Measurements from ENCODE around the gene BAK1.

BAK1 gene

DNA sequence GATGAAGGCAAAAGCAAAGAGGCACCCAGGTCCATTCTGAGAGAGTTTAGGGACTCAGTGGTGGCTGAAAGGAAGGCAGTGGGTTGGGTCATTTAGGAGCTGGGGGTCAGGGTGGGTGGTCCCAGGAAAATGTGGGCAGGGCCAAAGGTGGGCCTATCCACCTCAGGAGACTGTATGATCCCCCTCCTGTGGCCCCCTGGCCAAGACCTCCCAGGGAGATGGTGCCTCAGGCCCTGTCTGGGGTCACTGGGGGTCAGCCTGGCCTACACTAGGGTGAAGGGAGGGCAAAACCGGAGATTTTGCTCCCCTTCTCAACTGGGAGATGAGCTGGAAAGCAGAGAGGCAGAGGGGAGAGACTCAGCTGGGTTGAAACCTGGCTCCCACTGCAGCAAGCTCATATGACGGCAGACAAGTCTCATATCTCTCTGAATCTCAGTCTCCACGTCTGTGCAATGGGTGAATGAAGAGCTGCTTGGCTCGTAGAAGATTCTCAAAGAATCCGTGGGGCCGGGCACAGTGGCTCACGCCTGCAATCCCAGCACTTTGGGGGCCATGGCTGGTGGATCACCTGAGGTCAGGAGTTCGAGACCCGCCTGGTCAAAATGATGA lies 11.5 kb upstream of the BAK1 start:
- H3K4me2 ChIP-seq (ENCODE audit: low read length) = no peak overlapping the region
- peak overlapping the region; percentile 78 for H3K9ac ChIP-seq (ENCODE audit: low read depth, low read length)
- no peaks in the 10 kb centered on the region for H3K27me3 ChIP-seq (ENCODE audit: control insufficient read depth, insufficient read depth, low read length)
- no peak overlapping the region for H3K4me3 ChIP-seq (ENCODE audit: low read length)
- no peaks in the 10 kb centered on the region for H3K36me3 ChIP-seq (ENCODE audit: insufficient read depth, low read length)
- peaks cover 28% of the 10 kb centered on the region for H3K4me1 ChIP-seq (ENCODE audit: control insufficient read depth, insufficient read depth, low read length)
- no peaks in the 10 kb centered on the region for H3K9me3 ChIP-seq (replicated peaks; ENCODE audit: low read length)

DNA sequence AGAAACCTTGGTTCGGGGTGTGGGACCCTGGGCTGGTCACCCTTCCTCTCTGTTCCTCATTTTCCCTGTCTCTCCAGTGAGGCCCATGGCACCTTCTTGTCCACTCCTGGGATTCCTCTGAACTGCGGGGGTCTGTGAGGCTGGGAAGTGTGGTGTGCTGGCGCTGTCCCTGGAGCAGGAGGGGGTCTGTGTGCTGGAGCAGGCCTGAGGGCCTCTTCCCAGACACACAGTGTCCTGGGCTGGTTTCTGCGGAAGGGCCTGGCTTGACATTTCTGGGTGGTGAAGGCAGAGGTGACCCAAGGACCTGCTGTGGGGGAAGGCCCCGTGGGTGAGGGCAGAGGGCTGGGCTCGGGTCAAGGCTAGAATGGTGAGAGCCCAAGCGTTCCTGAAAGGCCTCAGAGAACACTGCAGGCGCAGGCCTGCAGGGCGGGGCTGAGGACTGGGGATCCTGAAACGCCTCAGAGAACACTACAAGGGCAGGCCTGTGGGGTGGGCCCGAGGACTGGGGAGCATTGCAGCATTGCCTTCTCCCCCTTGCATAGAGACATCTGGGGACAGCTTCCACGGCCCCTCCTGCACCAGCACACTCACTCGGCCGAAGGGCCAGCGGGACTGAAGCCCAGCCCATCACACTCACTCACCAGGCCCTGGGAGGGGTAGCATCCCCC lies 10.6 kb upstream of the BAK1 start:
- peak overlapping the region; percentile 57 for H3K4me2 ChIP-seq (ENCODE audit: low read length)
- H3K9me3 ChIP-seq (replicated peaks; ENCODE audit: low read length) = no peaks in the 10 kb centered on the region
- H3K9ac ChIP-seq (ENCODE audit: low read depth, low read length) = peak overlapping the region; percentile 78
- H3K27me3 ChIP-seq (ENCODE audit: control insufficient read depth, insufficient read depth, low read length) = no peaks in the 10 kb centered on the region
- H3K36me3 ChIP-seq (ENCODE audit: insufficient read depth, low read length) = no peaks in the 10 kb centered on the region
- peaks cover 31% of the 10 kb centered on the region for H3K4me1 ChIP-seq (ENCODE audit: control insufficient read depth, insufficient read depth, low read length)
- H3K4me3 ChIP-seq (ENCODE audit: low read length) = peak overlapping the region; percentile 32

DNA sequence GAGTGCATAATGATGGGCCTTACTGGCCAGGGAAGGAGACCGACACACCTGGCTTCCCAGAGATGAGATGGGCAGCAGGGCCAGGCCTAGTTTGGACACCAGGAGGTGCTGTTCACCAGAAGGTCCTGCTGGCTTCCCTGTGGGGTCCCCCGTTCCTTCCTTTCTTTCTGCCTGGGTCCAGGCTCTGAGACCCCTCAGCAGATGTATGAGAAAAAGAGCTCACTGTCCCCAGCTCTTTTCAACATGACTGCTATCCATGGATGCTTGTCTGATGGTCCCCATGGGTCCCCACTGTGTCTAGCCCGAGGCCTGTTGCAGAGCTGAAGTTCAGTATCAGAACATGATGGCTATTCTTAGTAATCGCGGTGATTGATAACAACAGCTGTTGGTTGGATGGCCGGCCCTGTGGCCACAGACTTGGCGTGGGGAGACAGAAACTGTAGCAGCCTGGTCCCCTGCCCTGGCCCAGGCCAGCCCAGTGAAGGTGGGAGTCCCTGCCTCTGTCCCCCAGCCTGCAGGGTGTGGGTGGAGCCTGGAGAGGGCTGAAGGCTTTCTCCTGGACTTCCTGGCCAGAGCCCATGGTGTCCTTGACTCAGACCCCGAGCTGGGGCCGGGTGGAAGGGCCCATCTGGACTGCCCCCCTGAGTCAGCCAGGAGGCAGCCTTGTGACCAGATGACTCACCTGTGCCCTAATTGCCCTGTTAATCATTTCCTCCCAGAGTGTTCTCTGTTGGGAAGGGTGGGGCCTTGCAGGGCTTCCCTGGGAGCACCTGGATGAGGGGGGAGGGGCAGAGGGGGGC lies 9.9 kb upstream of the BAK1 start:
- no peaks in the 10 kb centered on the region for H3K36me3 ChIP-seq (ENCODE audit: insufficient read depth, low read length)
- peak overlapping the region; percentile 78 for H3K9ac ChIP-seq (ENCODE audit: low read depth, low read length)
- peaks cover 27% of the 10 kb centered on the region for H3K4me1 ChIP-seq (ENCODE audit: control insufficient read depth, insufficient read depth, low read length)
- no peaks in the 10 kb centered on the region for H3K9me3 ChIP-seq (replicated peaks; ENCODE audit: low read length)
- H3K4me3 ChIP-seq (ENCODE audit: low read length) = peak overlapping the region; percentile 3
- H3K27me3 ChIP-seq (ENCODE audit: control insufficient read depth, insufficient read depth, low read length) = no peaks in the 10 kb centered on the region
- peak overlapping the region; percentile 67 for H3K4me2 ChIP-seq (ENCODE audit: low read length)

DNA sequence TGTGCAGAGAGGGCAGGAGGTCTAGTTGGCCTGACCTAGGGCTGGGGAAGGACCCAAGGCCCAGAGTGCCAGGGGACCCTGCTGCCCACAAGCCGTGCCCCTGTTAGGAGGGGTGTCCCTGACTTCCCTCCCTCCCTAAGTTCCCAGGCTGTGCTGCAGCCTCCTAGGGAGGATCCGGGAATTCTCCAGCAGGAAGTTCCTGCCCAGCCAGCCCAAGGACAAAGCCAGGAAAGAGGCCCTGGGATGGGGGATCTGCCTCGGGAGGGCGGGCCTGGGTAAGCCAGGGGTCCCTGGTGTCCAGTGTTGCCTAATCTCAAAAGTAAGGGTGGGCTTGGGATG lies 9.3 kb upstream of the BAK1 start:
- Histone ChIP-seq H3K4me3 (ENCODE audit: low read length) (no peak overlapping the region), H3K9me3 (replicated peaks; ENCODE audit: low read length) (no peaks in the 10 kb centered on the region), H3K4me2 (ENCODE audit: low read length) (peak overlapping the region; percentile 67), H3K4me1 (ENCODE audit: control insufficient read depth, insufficient read depth, low read length) (peaks cover 27% of the 10 kb centered on the region), H3K9ac (ENCODE audit: low read depth, low read length) (peak overlapping the region; percentile 69), H3K36me3 (ENCODE audit: insufficient read depth, low read length) (no peaks in the 10 kb centered on the region), H3K27me3 (ENCODE audit: control insufficient read depth, insufficient read depth, low read length) (no peaks in the 10 kb centered on the region)

DNA sequence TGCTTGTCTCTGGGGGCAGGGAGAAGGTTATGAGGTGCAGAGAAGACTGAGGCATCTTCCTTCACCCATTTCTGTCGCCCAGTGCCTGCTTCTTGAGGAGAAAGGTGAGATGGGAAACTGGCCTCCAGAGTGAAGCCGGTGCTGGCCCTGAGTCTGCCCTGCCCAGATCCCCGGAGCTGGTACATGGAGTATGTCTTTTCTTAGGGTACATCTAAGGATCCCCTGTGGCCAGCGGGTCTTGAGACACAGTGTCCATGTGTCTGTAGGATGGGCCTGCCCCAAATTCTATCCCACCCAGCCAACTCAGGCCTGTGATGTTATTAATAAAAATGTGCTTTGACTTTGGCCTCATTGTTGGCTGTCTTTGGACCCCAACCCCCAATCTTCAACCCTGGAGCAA lies 8.8 kb upstream of the BAK1 start:
- Histone ChIP-seq H3K9me3 (replicated peaks; ENCODE audit: low read length) (no peaks in the 10 kb centered on the region), H3K27me3 (ENCODE audit: control insufficient read depth, insufficient read depth, low read length) (no peaks in the 10 kb centered on the region), H3K36me3 (ENCODE audit: insufficient read depth, low read length) (no peaks in the 10 kb centered on the region), H3K4me3 (ENCODE audit: low read length) (no peak overlapping the region), H3K4me2 (ENCODE audit: low read length) (no peak overlapping the region), H3K9ac (ENCODE audit: low read depth, low read length) (peak overlapping the region; percentile 69), H3K4me1 (ENCODE audit: control insufficient read depth, insufficient read depth, low read length) (peaks cover 27% of the 10 kb centered on the region)

DNA sequence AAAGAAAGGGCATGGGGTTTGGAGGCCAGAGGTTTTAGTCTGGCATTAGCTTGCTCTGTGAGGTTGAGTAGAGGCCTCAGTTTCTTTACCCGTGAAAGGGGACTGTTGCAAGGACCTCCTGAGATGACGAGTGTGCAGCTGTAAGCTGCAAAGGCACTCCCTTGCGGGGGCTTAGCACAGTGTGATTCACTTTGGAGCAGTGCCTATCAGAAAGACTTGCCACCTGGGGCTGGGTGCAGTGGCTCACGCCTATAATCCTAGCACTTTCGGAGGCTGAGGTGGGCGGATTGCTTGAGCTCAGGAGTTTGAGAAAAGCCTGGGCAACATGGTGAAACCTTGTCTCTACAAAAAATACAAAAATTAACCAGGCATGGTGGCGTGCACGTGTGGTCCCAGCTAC lies 7.5 kb upstream of the BAK1 start:
- peaks cover 27% of the 10 kb centered on the region for H3K4me1 ChIP-seq (ENCODE audit: control insufficient read depth, insufficient read depth, low read length)
- H3K4me3 ChIP-seq (ENCODE audit: low read length) = no peak overlapping the region
- H3K27me3 ChIP-seq (ENCODE audit: control insufficient read depth, insufficient read depth, low read length) = no peaks in the 10 kb centered on the region
- no peaks in the 10 kb centered on the region for H3K36me3 ChIP-seq (ENCODE audit: insufficient read depth, low read length)
- no peaks in the 10 kb centered on the region for H3K9me3 ChIP-seq (replicated peaks; ENCODE audit: low read length)
- no peak overlapping the region for H3K9ac ChIP-seq (ENCODE audit: low read depth, low read length)
- no peak overlapping the region for H3K4me2 ChIP-seq (ENCODE audit: low read length)

DNA sequence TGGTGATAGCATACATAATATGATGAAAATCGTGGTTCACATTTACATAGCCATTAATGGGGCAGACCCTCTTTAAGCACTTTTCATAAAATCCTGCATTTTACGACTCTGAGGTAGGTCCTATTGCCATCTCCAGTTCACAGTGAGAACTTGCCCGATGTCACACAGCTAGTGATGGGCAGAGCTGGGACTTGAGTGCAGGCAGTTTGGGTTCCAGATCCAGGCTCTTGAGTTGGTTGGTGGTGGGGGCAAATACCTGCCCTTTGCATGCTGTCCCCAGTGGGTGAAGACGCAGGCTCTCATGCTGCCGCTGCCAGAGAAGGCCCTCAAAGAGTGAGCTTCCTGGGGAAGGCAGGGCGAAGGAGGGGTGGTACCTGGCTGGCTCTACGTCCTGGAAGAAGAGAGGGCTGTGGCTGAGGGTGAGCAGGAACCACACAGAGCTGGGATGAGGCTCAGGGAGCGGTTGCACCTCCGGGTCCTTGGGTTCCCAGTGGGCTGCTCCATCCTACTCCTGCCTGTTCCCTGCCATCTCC lies 6.1 kb upstream of the BAK1 start:
- Histone ChIP-seq H3K27me3 (ENCODE audit: control insufficient read depth, insufficient read depth, low read length) (no peaks in the 10 kb centered on the region), H3K36me3 (ENCODE audit: insufficient read depth, low read length) (no peaks in the 10 kb centered on the region), H3K4me1 (ENCODE audit: control insufficient read depth, insufficient read depth, low read length) (peaks cover 25% of the 10 kb centered on the region), H3K4me3 (ENCODE audit: low read length) (no peak overlapping the region), H3K9ac (ENCODE audit: low read depth, low read length) (peak overlapping the region; percentile 7), H3K9me3 (replicated peaks; ENCODE audit: low read length) (no peaks in the 10 kb centered on the region), H3K4me2 (ENCODE audit: low read length) (peak overlapping the region; percentile 69)

DNA sequence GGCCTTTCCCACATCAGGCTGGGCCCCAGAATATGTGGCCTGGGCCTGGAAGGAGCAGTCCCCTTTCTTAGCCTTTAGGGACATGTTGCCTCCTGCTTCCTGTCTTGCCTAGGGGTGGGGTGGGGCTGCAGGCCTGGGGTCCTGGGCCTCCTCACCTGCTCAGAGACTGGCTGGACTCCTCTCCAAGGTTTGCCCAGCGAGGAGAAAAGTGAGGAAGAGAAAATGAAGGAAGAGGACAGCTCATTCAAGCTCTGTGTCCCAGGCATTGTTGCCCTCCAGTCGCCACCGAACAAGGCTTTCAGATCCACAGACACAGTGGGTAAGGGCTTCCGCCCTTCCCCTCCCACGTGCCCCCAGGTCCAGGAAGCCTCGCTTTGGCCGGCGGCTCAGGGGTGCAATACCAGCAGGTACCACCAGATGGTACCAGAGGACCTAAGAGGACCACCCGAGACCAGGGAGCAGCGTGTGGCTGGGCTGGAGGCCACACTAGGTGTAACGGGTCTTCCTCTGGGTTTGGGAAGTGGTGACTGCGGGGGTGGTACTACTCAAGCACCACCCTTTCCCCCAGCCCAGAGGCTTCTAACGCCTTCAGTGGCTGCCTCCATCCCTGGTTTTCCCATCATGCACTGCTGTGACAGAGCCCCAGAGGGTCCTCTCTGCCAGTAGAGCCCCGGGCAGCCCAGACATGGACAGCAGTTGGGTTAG lies 5.5 kb upstream of the BAK1 start:
- no peaks in the 10 kb centered on the region for H3K36me3 ChIP-seq (ENCODE audit: insufficient read depth, low read length)
- H3K4me3 ChIP-seq (ENCODE audit: low read length) = peak overlapping the region; percentile 46
- H3K9me3 ChIP-seq (replicated peaks; ENCODE audit: low read length) = no peaks in the 10 kb centered on the region
- peak overlapping the region; percentile 69 for H3K4me2 ChIP-seq (ENCODE audit: low read length)
- H3K4me1 ChIP-seq (ENCODE audit: control insufficient read depth, insufficient read depth, low read length) = peaks cover 19% of the 10 kb centered on the region
- no peaks in the 10 kb centered on the region for H3K27me3 ChIP-seq (ENCODE audit: control insufficient read depth, insufficient read depth, low read length)
- peak overlapping the region; percentile 7 for H3K9ac ChIP-seq (ENCODE audit: low read depth, low read length)

DNA sequence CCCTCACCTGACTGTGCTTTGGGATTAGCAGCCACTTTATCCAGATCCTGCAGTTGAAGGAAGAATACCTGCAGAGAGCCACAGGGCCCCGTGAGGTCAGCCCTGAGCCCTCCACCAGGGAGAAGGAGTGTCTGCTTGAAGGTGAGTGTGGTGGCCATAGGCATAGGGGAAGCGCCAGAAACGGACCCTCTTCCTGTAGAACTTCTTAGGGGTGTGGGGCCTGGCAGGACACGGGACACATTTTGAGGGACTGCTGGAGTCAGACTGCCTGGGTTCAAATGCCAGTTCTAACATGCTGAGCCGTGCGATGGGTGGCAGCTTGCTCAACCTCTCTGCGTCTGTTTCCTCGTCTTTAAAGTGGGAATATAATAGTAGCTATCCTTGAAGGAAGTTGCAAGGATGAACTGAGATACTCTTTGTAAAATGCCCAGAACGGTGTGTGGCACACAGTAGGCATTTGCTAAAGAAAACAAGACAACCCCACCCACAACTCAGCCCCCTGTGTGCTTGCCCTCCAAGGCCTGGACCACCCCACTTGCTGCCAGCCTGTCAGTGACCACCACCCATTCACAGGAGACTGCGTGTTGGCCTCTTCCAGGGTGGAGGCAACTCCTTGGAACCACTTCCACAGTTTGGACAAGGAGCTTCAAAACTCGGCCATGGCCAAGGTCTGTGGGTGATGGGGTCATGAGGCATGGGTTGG lies 4.8 kb upstream of the BAK1 start:
- Histone ChIP-seq H3K36me3 (ENCODE audit: insufficient read depth, low read length) (no peaks in the 10 kb centered on the region), H3K27me3 (ENCODE audit: control insufficient read depth, insufficient read depth, low read length) (no peaks in the 10 kb centered on the region), H3K9ac (ENCODE audit: low read depth, low read length) (no peak overlapping the region), H3K4me3 (ENCODE audit: low read length) (no peak overlapping the region), H3K9me3 (replicated peaks; ENCODE audit: low read length) (no peaks in the 10 kb centered on the region), H3K4me2 (ENCODE audit: low read length) (no peak overlapping the region), H3K4me1 (ENCODE audit: control insufficient read depth, insufficient read depth, low read length) (peaks cover 15% of the 10 kb centered on the region)

DNA sequence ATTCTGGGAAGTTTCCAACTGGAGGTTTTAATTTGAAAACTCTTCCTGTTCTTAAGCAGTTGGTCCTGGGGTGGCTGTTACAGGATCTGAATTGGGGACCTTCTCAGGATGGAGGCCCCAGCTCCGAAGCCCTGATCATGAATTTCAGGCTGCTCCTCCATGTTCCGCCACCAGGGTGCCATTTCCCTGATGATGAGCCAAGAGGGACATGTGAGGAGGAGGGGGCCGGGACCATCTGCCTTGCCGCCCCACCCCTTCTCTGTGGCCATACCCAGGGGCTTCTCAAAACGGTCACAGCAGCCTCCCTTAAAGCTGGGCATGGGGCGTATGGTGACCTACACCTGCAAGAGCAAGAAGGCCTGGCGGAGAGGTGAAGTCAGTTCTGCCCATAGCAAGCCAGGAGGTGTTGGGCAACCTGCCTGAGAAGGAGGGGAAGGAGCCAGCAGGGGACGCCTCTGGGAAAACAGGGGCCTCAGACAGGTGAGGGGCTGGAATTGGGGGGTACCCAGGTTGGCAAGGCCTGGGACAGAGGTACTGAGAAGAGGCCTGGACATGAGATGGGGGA lies 3.6 kb upstream of the BAK1 start:
- Histone ChIP-seq H3K9ac (ENCODE audit: low read depth, low read length) (no peak overlapping the region), H3K4me3 (ENCODE audit: low read length) (no peak overlapping the region), H3K27me3 (ENCODE audit: control insufficient read depth, insufficient read depth, low read length) (no peaks in the 10 kb centered on the region), H3K36me3 (ENCODE audit: insufficient read depth, low read length) (no peaks in the 10 kb centered on the region), H3K9me3 (replicated peaks; ENCODE audit: low read length) (no peaks in the 10 kb centered on the region), H3K4me1 (ENCODE audit: control insufficient read depth, insufficient read depth, low read length) (peaks cover 14% of the 10 kb centered on the region), H3K4me2 (ENCODE audit: low read length) (no peak overlapping the region)

All from skeletal muscle satellite cell (primary cell).